Uterus (tissue), 2 donors: Measurements from ENCODE around the gene GAREM1.

ENCODE experiments used
- CTCF ChIP-seq, 4 experiments: fragments of 200-600 bp in 2 of 4; fragments of 450-650 bp in 2 of 4; sonication (generic) in 2 of 4; IDR thresholded peaks; one replicate each; pipeline ENCODE4 v1.5.1; 2016 to 2019; ENCODE audit warnings: antibody characterized with exemption in 4 of 4, mild to moderate bottlenecking in 2 of 4, moderate library complexity in 1 of 4
- POLR2A ChIP-seq, 2 donors: fragments of 450-650 bp; IDR thresholded peaks; one replicate each; pipeline ENCODE4 v1.6.1; 2016; ENCODE audit warnings: antibody characterized with exemption in 2 of 2, mild to moderate bottlenecking in 1 of 2, moderate library complexity in 1 of 2

- TF ChIP-seq POLR2A (IDR thresholded peaks at IDR 0.05) (no peak), CTCF (IDR thresholded peaks at IDR 0.05) (no peak)
These were observed 102.5 kb downstream of the GAREM1 start for GRCh38 chr18:32368170-32368569.
